Gastroesophageal sphincter (tissue), 4 donors: ENCODE results near the gene PTPN14. TPM values are rescaled to one million over a fixed set of nuclear protein-coding genes. Genes with fewer than 3 reads are reported as not detected.

Experiments used
- ATAC-seq: fragments of 150-250 bp; one replicate; pipeline ENCODE4 v1.9.1; 2016; ENCODE audit warnings: mild to moderate bottlenecking, moderate library complexity
- H3K27ac ChIP-seq, 4 donors: fragments of 200-600 bp; sonication (generic) in 3 of 4; 1 replicate in 3 of 4; 2 replicates in 1 of 4; pipeline ENCODE4 v1.5.1; 2016 to 2019
- H3K27me3 ChIP-seq: fragments of 200-600 bp; sonication (generic); one replicate; pipeline ENCODE4 v1.5.1; 2019
- H3K36me3 ChIP-seq, 2 donors: fragments of 200-600 bp; sonication (generic); one replicate each; pipeline ENCODE4 v1.5.1; 2019; ENCODE audit warnings: control low read depth in 1 of 2
- H3K4me1 ChIP-seq, 3 donors: fragments of 200-600 bp; sonication (generic); 1 replicate in 2 of 3; 2 replicates in 1 of 3; pipeline ENCODE4 v1.5.1; 2016 to 2019; ENCODE audit warnings: control low read depth in 2 of 3
- H3K4me3 ChIP-seq, 2 donors: fragments of 200-600 bp; sonication (generic); one replicate each; pipeline ENCODE4 v1.5.1; 2019; ENCODE audit warnings: mild to moderate bottlenecking in 1 of 2, moderate library complexity in 1 of 2
- H3K9me3 ChIP-seq, 3 donors: fragments of 200-600 bp; sonication (generic); one replicate each; pipeline ENCODE4 v1.5.1; 2017 to 2019; ENCODE audit warnings: control low read depth in 2 of 3
- EP300 ChIP-seq: sonication (generic); formaldehyde crosslinking; IDR thresholded peaks from one replicate; pipeline ENCODE4 v1.6.1; 2017; ENCODE audit warnings: antibody characterized with exemption, mild to moderate bottlenecking
- POLR2A ChIP-seq, 2 donors: fragments of 450-650 bp; IDR thresholded peaks; one replicate each; pipeline ENCODE4 v1.6.1; 2017; ENCODE audit warnings: antibody characterized with exemption in 2 of 2, mild to moderate bottlenecking in 2 of 2, moderate library complexity in 1 of 2
- POLR2AphosphoS5 ChIP-seq: sonication (generic); formaldehyde crosslinking; IDR thresholded peaks from one replicate; pipeline ENCODE4 v1.6.1; 2017; ENCODE audit warnings: antibody characterized with exemption
- WGBS, 2 donors: methylation state at CpG; one replicate each; pipeline ENCODE4 v1.1.5; 2018; ENCODE audit warnings: low coverage in 1 of 2; 5-methylcytosine and 5-hydroxymethylcytosine counted together
- total RNA-seq, 4 donors: library from RNA; depleted of rRNA; stranded (reverse); fragments of >200 nt; gene quantifications; one replicate each; pipeline ENCODE4 v1.1.0, GENCODE V29; 2016
- TF ChIP-seq, protein P1 (sequence below), 4 experiments: fragments of 200-600 bp in 2 of 4; fragments of 450-650 bp in 2 of 4; sonication (generic) in 1 of 4; IDR thresholded peaks; one replicate each; pipeline ENCODE4 v1.5.1; 2017 to 2019; ENCODE audit warnings: antibody characterized with exemption in 4 of 4, mild to moderate bottlenecking in 2 of 4, moderate library complexity in 2 of 4

Gene PTPN14
- total RNA-seq, 4 donors from 2014 or later = 38.9 to 96.8 (median 75.4) TPM

DNA sequence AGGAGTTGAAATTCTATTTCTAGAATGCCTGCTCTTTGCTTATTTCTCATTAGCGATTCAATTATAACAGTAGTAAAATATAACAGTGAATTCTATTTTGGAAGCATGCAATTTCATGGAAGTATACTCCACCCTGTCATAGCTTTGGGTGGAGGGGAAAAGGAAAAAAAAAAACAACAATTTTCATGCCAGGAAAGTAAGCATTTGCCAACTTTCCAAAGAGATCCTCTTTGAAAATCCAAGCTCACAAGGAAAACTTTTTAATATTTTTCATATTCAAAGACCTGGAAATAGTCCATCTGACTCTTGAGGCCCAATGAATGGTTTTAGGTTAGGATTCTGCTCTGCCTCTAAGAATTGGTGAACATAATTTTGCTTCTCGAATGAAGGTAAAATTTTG lies 134.5 kb downstream of the PTPN14 start:
- peaks cover 17 to 59% (median 23%) of the 10 kb centered on the region in 3 donors for H3K4me1 ChIP-seq
- 26 to 43% methylated on average over 2 of the region's 2 CpGs for WGBS, 2 donors
- H3K9me3 ChIP-seq = no peaks in the 10 kb centered on the region
- peaks cover 0 to 6% of the 10 kb centered on the region in 2 donors for H3K36me3 ChIP-seq
- ATAC-seq = no peak
- H3K27me3 ChIP-seq = no peaks in the 10 kb centered on the region
- TF ChIP-seq POLR2A (IDR thresholded peaks at IDR 0.05) (no peak), EP300 (no peak), POLR2AphosphoS5 (no peak)
- TF ChIP-seq, protein P1, sequence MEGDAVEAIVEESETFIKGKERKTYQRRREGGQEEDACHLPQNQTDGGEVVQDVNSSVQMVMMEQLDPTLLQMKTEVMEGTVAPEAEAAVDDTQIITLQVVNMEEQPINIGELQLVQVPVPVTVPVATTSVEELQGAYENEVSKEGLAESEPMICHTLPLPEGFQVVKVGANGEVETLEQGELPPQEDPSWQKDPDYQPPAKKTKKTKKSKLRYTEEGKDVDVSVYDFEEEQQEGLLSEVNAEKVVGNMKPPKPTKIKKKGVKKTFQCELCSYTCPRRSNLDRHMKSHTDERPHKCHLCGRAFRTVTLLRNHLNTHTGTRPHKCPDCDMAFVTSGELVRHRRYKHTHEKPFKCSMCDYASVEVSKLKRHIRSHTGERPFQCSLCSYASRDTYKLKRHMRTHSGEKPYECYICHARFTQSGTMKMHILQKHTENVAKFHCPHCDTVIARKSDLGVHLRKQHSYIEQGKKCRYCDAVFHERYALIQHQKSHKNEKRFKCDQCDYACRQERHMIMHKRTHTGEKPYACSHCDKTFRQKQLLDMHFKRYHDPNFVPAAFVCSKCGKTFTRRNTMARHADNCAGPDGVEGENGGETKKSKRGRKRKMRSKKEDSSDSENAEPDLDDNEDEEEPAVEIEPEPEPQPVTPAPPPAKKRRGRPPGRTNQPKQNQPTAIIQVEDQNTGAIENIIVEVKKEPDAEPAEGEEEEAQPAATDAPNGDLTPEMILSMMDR (IDR thresholded peaks at IDR 0.05) = no peak
- peak overlapping the region in 3 of 4 donors; percentile 36 to 70 (median 57) for H3K27ac ChIP-seq
- H3K4me3 ChIP-seq = no peak overlapping the region

DNA sequence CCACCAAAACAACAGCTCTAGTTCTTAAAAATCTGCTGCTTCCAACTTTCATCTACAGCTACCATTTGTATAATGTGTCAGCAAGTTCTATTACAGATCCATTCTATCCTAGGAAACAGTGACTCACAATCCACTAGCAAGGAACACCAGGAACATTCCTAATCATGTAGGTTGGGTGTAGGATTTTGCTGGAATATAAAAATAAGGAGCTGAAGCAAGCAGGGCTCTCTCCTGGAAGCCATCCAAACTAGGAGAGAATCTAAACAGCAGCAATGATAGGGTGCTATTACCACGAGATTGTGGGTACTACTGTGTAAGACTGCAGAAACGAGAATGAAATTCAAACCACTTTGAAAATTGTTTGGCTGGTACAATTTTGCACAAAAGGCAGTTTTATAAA lies 135.0 kb downstream of the PTPN14 start:
- WGBS, 2 donors = 5 to 12% methylated on average over 2 of the region's 2 CpGs
- Histone ChIP-seq H3K27me3 (no peaks in the 10 kb centered on the region), H3K36me3 (peaks cover 0 to 7% of the 10 kb centered on the region in 2 donors), H3K27ac (peak overlapping the region; percentile 23 to 70 (median 45)), H3K4me1 (peaks cover 17 to 59% (median 23%) of the 10 kb centered on the region in 3 donors), H3K4me3 (no peak overlapping the region), H3K9me3 (no peaks in the 10 kb centered on the region)
- TF ChIP-seq POLR2A (IDR thresholded peaks at IDR 0.05) = no peak
- TF ChIP-seq POLR2AphosphoS5 = peak; percentile 49
- no peak for TF ChIP-seq EP300
- TF ChIP-seq, protein P1 (IDR thresholded peaks at IDR 0.05) = no peak
- ATAC-seq = no peak

DNA sequence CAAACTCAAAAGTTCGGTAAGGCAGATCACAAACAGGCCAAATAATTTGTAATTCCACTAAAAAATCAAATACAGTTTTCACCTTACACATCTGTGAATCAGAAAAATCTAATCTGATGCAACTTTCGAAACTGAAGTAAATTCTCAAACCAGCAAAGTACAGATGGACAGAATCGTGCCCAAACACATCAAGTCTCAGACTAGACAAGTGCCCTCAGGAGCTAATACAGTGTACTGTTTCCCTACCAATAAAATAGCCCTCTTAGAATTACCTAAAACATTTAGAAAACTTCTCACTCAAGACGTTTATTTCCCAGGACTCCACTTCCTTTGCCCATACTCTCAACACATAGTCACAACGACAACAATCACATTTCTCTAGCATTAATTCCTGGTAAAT lies 136.3 kb downstream of the PTPN14 start:
- ATAC-seq = no peak
- TF ChIP-seq POLR2AphosphoS5 (no peak), EP300 (no peak), POLR2A (IDR thresholded peaks at IDR 0.05) (no peak)
- TF ChIP-seq, protein P1 (IDR thresholded peaks at IDR 0.05) = no peak
- Histone ChIP-seq H3K9me3 (no peaks in the 10 kb centered on the region), H3K27me3 (no peaks in the 10 kb centered on the region), H3K36me3 (peaks cover 0 to 19% of the 10 kb centered on the region in 2 donors), H3K4me3 (no peak overlapping the region), H3K4me1 (peaks cover 17 to 52% (median 23%) of the 10 kb centered on the region in 3 donors), H3K27ac (peak overlapping the region in 1 of 4 donors; percentile 70)
- WGBS, 2 donors = 65 to 88% methylated on average over 4 to 5 of the region's 5 CpGs

DNA sequence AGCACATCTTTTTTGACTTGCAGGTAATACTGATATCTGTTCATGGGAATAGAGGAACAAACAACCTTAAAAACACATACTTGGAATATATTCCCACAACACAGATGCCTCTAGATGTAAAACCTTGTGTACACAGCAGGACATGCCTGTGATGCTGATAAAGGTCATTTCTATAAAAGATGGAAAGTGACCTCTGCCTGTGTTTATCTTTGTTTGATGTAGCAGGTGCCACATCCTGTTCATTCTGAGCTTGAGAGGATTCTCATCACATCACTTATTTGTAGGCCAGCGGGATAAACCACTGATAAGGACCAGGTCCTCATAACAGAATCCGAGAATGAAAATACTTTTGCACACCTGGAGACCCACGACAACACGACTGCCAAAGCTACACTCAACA lies 136.7 kb downstream of the PTPN14 start:
- no peaks in the 10 kb centered on the region for H3K9me3 ChIP-seq
- TF ChIP-seq POLR2A (IDR thresholded peaks at IDR 0.05) = no peak
- no peak for TF ChIP-seq POLR2AphosphoS5
- no peak for TF ChIP-seq EP300
- TF ChIP-seq, protein P1 (IDR thresholded peaks at IDR 0.05) = no peak
- H3K4me1 ChIP-seq = peaks cover 17 to 48% (median 23%) of the 10 kb centered on the region in 3 donors
- WGBS, 2 donors = 83% methylated on average over 4 of the region's 4 CpGs; no CpG with 5 or more reads in 1 of the 2 donors
- no peaks in the 10 kb centered on the region for H3K27me3 ChIP-seq
- no peak overlapping the region for H3K27ac ChIP-seq
- H3K36me3 ChIP-seq = peaks cover 0 to 21% of the 10 kb centered on the region in 2 donors
- H3K4me3 ChIP-seq = no peak overlapping the region
- peak; percentile 21 for ATAC-seq

DNA sequence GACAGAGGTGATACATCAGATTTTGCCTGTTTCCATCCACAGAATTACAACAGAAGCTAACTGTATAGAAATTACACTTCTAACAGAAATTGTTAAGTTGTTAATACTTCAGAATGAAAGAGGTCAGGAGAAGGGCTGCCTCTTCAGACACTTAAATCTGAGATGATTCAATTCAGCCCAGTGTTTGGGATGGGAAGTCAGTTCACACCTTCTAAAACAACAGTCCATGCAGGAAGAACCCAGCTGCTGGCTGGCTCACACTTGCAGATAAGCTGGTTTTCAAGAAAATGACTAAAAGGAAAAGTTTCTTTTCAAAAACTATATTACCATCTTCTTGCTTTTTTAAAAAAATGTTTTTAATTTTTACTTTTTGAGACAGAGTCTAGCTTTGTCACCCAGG lies 138.1 kb downstream of the PTPN14 start:
- Histone ChIP-seq H3K4me3 (no peak overlapping the region), H3K27ac (no peak overlapping the region), H3K36me3 (peaks cover 0 to 30% of the 10 kb centered on the region in 2 donors), H3K9me3 (no peaks in the 10 kb centered on the region), H3K27me3 (no peaks in the 10 kb centered on the region), H3K4me1 (peaks cover 8 to 34% (median 17%) of the 10 kb centered on the region in 3 donors)
- ATAC-seq = no peak
- TF ChIP-seq POLR2AphosphoS5 = no peak
- TF ChIP-seq EP300 = no peak
